Body of pancreas (tissue), 4 donors: ENCODE data around the gene METTL21C. TPM values are rescaled to one million over a fixed set of nuclear protein-coding genes. Genes with fewer than 3 reads are reported as not detected.

Source experiments
- ATAC-seq: fragments of 150-250 bp; one replicate; pipeline ENCODE4 v1.9.1; 2016
- DNase-seq, 4 donors: peaks; one replicate each; pipeline ENCODE4 v3.0.0-alpha.2; 2019
- H3K27ac ChIP-seq, 4 donors: fragments of 200-600 bp; sonication (generic); 1 replicate in 3 of 4; 2 replicates in 1 of 4; pipeline versions ENCODE4 v1.5.1 to v1.6.1; 2016 to 2019; ENCODE audit warnings: mild to moderate bottlenecking in 1 of 4, mixed read lengths in 1 of 4, moderate library complexity in 1 of 4
- H3K27me3 ChIP-seq, 2 donors: fragments of 200-600 bp; sonication (generic); one replicate each; pipeline ENCODE4 v1.6.0; 2016; ENCODE audit warnings: mild to moderate bottlenecking in 1 of 2
- H3K36me3 ChIP-seq, 2 donors: fragments of 200-600 bp; sonication (generic); replicated peaks in 1 of 2; 2 replicates each; pipeline ENCODE4 v1.5.1; 2016; ENCODE audit warnings: low read depth in 2 of 2; ENCODE audit not compliant: insufficient read depth in 1 of 2
- H3K4me1 ChIP-seq: fragments of 200-600 bp; sonication (generic); one replicate; pipeline ENCODE4 v1.6.0; 2016
- H3K4me3 ChIP-seq, 2 donors: fragments of 200-600 bp; sonication (generic); 1 replicate in 1 of 2; 2 replicates in 1 of 2; pipeline ENCODE4 v1.5.1; 2016 to 2019
- H3K9me3 ChIP-seq, 3 donors: fragments of 200-600 bp; sonication (generic); 1 replicate in 2 of 3; 2 replicates in 1 of 3; pipeline ENCODE4 v1.5.1; 2016
- CTCF ChIP-seq, 7 experiments: fragments of 450-650 bp in 4 of 7; fragments of 200-600 bp in 3 of 7; sonication (generic) in 3 of 7; IDR thresholded peaks; one replicate each; pipeline ENCODE4 v1.5.1; 2016 to 2019; ENCODE audit warnings: antibody characterized with exemption in 7 of 7
- POLR2A ChIP-seq, 3 donors: fragments of 450-650 bp; IDR thresholded peaks; one replicate each; pipeline ENCODE4 v1.6.1; 2016; ENCODE audit warnings: antibody characterized with exemption in 3 of 3, mild to moderate bottlenecking in 2 of 3
- WGBS, 2 donors: methylation state at CpG; one replicate each; pipeline ENCODE4 v1.1.5; 2017; 5-methylcytosine and 5-hydroxymethylcytosine counted together
- intact Hi-C: fragments of 100-400 bp; cut with DNase I; formaldehyde crosslinking; loops from one replicate; pipeline ENCODE4 v1.15.1; 2023
- total RNA-seq, 2 donors: library from RNA; depleted of rRNA; stranded (reverse); fragments of >200 nt; gene quantifications; one replicate each; pipeline ENCODE4 v1.1.0, GENCODE V29; 2016

The METTL21C gene
- not detected for total RNA-seq

- intact Hi-C loops: no loop called here
- Histone ChIP-seq H3K4me1 (no peaks in the 10 kb centered on the region), H3K4me3 (no peak within 1 kb of the TSS), H3K9me3 (peaks cover 0 to 6% (median 0%) of the 10 kb centered on the region in 3 donors), H3K36me3 (no peaks in the 10 kb centered on the region), H3K27me3 (no peaks in the 10 kb centered on the region), H3K27ac (no peak within 1 kb of the TSS)
- TF ChIP-seq CTCF (IDR thresholded peaks at IDR 0.05): no peak
- TF ChIP-seq POLR2A (IDR thresholded peaks at IDR 0.05): no peak
- DNase-seq: no peak
- 61 to 71% methylated on average over 6 of the region's 6 CpGs for WGBS, 2 donors
- no peak for ATAC-seq
These were observed at the start of gene METTL21C for GRCh38 chr13:102694937-102695336. Gene METTL21C, minus strand, starts transcription at chr13:102695044. Its CDS starts 546 bp downstream, at chr13:102694498.

- H3K36me3 ChIP-seq: no peaks in the 10 kb centered on the region
- H3K4me1 ChIP-seq: no peaks in the 10 kb centered on the region
- ATAC-seq (no peak), DNase-seq (no peak)
- peaks cover 0 to 10% (median 0%) of the 10 kb centered on the region in 3 donors for H3K9me3 ChIP-seq
- no peak for TF ChIP-seq POLR2A (IDR thresholded peaks at IDR 0.05)
- TF ChIP-seq CTCF (IDR thresholded peaks at IDR 0.05): no peak
- H3K27ac ChIP-seq: no peak overlapping the region
- intact Hi-C loops: no loop called here
- H3K27me3 ChIP-seq: no peaks in the 10 kb centered on the region
- H3K4me3 ChIP-seq: no peak overlapping the region
These were observed 47.7 kb upstream of the METTL21C start for GRCh38 chr13:102742506-102742905.

GRCh38 chr13:102742101-102742500, 47.3 kb upstream of the METTL21C start:
- Histone ChIP-seq H3K27ac (no peak overlapping the region), H3K27me3 (no peaks in the 10 kb centered on the region), H3K36me3 (no peaks in the 10 kb centered on the region), H3K4me3 (no peak overlapping the region), H3K9me3 (peaks cover 0 to 10% (median 0%) of the 10 kb centered on the region in 3 donors), H3K4me1 (no peaks in the 10 kb centered on the region)
- TF ChIP-seq CTCF (IDR thresholded peaks at IDR 0.05) (no peak), POLR2A (IDR thresholded peaks at IDR 0.05) (no peak)
- WGBS, 2 donors: 30 to 36% methylated on average over 1 of the region's 1 CpG
- DNase-seq (no peak), ATAC-seq (no peak)
- intact Hi-C loops: no loop called here

GRCh38 chr13:102729560-102730270, 34.9 kb upstream of the METTL21C start:
- no peak overlapping the region for H3K4me3 ChIP-seq
- intact Hi-C loops: no loop called here
- no peak for DNase-seq
- no peak for TF ChIP-seq CTCF (IDR thresholded peaks at IDR 0.05)
- ATAC-seq: no peak
- H3K4me1 ChIP-seq: no peaks in the 10 kb centered on the region
- H3K27me3 ChIP-seq: no peaks in the 10 kb centered on the region
- no peak overlapping the region for H3K27ac ChIP-seq
- 23 to 25% methylated on average over 8 of the region's 8 CpGs for WGBS, 2 donors
- H3K9me3 ChIP-seq: no peaks in the 10 kb centered on the region
- H3K36me3 ChIP-seq: no peaks in the 10 kb centered on the region

- no peaks in the 10 kb centered on the region for H3K9me3 ChIP-seq
- DNase-seq: no peak
- H3K4me1 ChIP-seq: no peaks in the 10 kb centered on the region
- no peaks in the 10 kb centered on the region for H3K27me3 ChIP-seq
- no peaks in the 10 kb centered on the region for H3K36me3 ChIP-seq
- TF ChIP-seq CTCF (IDR thresholded peaks at IDR 0.05): no peak
- no peak for TF ChIP-seq POLR2A (IDR thresholded peaks at IDR 0.05)
- H3K27ac ChIP-seq: no peak overlapping the region
- no peak for ATAC-seq
- 56 to 59% methylated on average over 2 of the region's 2 CpGs for WGBS, 2 donors
- H3K4me3 ChIP-seq: no peak overlapping the region
- intact Hi-C loops: no loop called here
These were observed 31.6 kb upstream of the METTL21C start for GRCh38 chr13:102726430-102726829.
